RPMI7951 (cell line): ENCODE measurements around the gene ZNF317. TPM values are rescaled to one million over a fixed set of nuclear protein-coding genes. Genes with fewer than 3 reads are reported as not detected.

ENCODE experiments used
- DNase-seq: peaks from one replicate; pipeline ENCODE4 v3.0.0-alpha.2; 2012; ENCODE audit warnings: low read depth
- total RNA-seq: library from RNA; depleted of rRNA; stranded (reverse); fragments of >200 nt; shearing (Covaris generic); gene quantifications from 2 replicates; pipeline ENCODE4 v1.2.3, GENCODE V29; 2014; rRNA removed

The ZNF317 gene
- total RNA-seq = 14.0 and 15.3 TPM in 2 replicates

GRCh38 chr19:9140159-9140874 is at the start of gene ZNF317:
Gene ZNF317, plus strand, starts transcription at chr19:9140397. Its CDS starts 15,620 bp downstream, at chr19:9156017.
- peak; percentile 92 for DNase-seq

GRCh38 chr19:9107375-9107774 is 32.8 kb upstream of the ZNF317 start, which contains the start of gene OR7G2:
Gene OR7G2, minus strand, starts transcription at chr19:9107475. Its CDS starts 4,232 bp downstream, at chr19:9103243.
- no peak for DNase-seq

- DNase-seq = no peak
Observed at GRCh38 chr19:9109959-9110358, 30.2 kb upstream of the ZNF317 start.

- no peak for DNase-seq
Observed at GRCh38 chr19:9115307-9115813, 24.8 kb upstream of the ZNF317 start, which contains the start of gene OR7G1. Gene OR7G1, minus strand, starts transcription at chr19:9115763. Its CDS starts 0 bp downstream, at chr19:9115763.

DNA sequence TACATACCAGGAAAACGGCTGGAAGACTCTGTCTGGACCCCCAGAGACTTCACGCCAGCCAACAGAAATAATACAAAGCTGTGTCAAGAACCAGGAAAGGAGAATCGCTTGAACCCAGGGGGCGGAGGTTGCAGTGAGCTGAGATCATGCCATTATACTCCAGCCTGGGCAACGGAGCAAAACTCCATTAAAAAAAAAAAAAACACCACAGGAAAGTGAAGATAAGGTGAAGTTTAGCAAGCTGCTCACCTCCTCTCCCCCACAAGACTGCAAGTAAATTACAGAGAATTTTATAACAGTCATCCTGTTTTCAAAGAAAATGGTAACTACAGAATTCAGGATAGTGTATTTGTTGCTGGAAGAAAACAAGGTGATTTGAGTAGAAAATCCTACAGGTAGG is 23.6 kb upstream of the ZNF317 start:
- DNase-seq = no peak

- no peak for DNase-seq
Observed at GRCh38 chr19:9126900-9127405, 13.2 kb upstream of the ZNF317 start, which contains the start of gene OR7G3. Gene OR7G3, minus strand, starts transcription at chr19:9126950. Its CDS starts 0 bp downstream, at chr19:9126950.

DNA sequence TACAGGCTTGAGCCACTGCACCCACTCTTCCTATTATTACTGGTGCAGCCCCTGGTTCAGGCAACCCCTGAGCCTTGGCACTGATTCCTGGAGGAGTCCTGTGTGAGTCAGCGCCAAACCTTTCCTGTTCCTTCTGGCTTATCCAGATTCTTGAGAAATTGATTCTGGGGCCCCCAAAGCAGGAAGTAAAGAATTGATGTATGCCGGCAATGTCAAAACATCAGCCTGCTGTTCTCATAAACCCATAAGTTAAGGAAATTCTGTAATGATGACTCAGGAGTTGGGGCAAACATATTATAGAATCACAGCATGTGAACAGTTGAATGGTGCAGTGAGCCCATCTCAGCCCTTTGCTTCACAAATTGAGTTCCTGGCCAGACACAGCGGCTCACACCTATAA is 12.0 kb upstream of the ZNF317 start:
- peak; percentile 56 for DNase-seq

DNA sequence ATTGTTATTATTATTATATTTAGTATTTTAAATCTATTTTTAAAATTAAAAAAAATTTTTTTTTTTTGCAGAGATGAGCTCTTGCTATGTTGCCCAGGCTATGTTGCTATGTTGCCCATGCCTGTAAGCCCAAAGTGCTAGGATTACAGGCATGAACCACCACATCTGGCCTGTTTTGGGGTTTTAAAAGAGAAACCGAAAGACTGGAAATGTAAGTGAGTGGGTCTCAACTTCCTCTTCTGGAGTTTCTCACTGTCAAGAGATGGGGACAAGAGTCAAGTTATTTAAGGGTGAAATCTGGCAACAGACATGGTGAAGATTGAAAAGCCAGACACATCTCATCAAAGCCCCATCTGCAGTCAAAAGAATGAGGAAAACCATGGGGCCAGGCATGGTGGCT is 9.2 kb upstream of the ZNF317 start:
- peak; percentile 26 for DNase-seq

DNA sequence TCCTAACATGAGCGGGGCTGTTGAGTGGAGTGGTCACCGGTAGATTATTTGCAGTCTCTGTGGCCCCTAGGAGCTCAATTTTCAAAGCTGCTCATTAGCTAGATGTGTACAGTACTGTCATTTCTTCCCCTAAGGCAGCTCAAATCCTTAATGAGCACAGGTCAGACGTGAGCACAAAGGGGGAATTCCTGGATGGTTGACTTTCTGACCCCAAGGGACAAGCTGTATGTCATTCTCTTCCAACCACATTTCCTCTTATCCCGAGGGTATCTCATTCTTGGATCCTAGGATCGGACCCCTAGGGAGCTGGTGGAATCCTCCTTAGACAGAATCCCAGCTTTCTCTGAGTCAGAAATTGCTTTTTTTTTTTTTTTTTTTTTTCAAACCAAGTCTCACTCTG is 7.8 kb upstream of the ZNF317 start:
- peak; percentile 75 for DNase-seq

GRCh38 chr19:9139609-9140158 is 513 bp upstream of the ZNF317 start:
- peak; percentile 10 for DNase-seq

DNA sequence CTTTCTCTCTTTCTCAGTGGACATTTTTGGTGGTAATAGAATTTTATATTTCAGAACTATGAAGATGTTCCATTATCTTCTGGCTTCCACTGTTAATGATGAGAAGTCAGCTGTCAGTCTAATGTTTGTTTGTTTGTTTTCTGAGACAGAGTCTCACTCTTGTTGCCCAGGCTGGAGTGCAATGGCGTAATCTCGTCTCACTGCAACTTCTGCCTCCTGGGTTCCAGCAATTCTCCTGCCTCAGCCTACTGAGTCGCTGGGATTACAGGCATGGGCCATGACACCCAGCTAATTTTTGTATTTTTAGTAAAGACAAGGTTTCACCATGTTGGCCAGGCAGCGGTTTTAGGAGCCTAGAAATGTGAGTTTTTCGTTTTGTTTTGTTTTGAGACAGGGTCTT is 4.7 kb downstream of the ZNF317 start:
- DNase-seq = no peak

GRCh38 chr19:9146882-9147281 is 6.7 kb downstream of the ZNF317 start:
- DNase-seq = no peak

GRCh38 chr19:9148697-9149096 is 8.5 kb downstream of the ZNF317 start:
- no peak for DNase-seq

DNA sequence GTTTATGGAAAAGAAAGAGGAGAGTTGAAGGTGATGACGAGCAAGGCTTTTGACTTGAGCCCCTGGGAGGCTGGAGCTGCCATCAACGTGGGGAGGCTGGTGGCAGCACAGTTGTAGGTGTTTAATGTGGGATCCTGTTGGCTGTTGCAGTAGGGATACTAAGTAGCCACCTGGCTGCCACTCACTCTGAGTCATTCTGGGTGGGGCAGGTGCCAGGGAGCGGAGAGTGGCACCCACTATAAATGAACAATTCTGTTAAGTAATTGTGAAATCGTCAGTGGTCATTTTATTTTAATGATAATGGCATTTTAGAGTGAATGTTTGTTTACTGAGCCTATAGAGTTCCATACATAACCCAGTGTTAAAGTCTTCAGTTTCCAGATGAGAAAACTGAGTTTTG is 9.8 kb downstream of the ZNF317 start:
- DNase-seq = no peak

GRCh38 chr19:9150650-9151049 is 10.5 kb downstream of the ZNF317 start:
- no peak for DNase-seq

- DNase-seq = no peak
Observed at GRCh38 chr19:9151367-9151766, 11.2 kb downstream of the ZNF317 start.

DNA sequence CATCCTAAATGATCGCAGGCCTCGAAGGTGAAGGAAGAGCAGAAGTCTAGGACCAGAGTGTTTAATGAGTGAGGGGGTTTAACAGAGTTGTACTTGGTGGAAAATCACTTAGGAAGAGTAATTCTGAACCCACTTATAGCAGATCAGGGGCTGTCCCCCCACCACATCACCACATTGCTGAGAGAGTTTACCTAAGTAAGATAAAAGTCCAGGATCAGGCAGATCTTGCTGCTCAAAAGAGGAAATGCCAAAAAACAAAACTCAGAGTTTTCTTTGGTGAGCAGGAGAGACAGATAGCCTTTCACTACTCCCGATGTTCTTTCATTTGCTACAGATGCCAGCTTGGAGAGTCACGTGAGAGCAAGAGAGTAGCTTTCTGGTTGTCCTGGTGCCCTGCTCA is 15.4 kb downstream of the ZNF317 start:
- DNase-seq = no peak

DNA sequence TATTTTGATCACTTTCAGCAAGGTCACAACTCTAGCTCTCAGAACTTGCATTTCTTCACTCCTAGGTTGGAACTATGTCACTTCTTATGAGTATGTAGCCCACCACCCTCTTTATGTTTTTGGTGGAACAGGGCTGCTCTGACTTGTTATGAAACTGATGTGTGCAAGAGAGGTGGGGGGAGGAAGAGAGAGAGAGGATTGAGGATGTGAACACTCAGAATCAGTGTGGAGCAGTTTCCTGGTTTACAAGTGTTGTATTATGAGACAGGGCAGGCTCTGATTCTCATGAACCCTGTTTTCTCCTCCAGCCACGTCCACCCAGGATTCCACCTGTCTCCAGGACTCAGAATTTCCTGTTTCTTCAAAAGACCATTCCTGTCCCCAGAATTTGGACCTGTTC is 16.1 kb downstream of the ZNF317 start:
- no peak for DNase-seq

DNA sequence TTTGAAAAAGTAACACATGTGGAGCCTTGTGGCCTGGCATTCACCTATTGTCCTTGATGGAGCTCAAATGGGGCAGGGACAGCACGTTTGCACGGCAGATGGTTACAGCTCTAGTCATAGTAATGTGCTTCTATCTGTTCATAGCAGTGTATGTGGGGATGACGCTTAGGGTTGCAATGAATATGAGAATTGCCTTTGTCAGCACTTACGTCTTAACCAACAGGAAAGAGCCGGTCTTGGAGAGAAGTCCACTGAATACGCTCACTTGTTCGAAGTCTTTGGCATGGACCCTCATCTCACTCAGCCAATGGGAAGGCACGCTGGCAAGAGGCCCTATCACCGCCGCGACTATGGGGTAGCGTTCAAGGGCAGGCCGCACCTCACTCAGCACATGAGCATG is 19.7 kb downstream of the ZNF317 start:
- DNase-seq = no peak

- no peak for DNase-seq
Observed at GRCh38 chr19:9161427-9161826, 21.2 kb downstream of the ZNF317 start.

GRCh38 chr19:9165261-9165660 is 25.1 kb downstream of the ZNF317 start:
- no peak for DNase-seq

DNA sequence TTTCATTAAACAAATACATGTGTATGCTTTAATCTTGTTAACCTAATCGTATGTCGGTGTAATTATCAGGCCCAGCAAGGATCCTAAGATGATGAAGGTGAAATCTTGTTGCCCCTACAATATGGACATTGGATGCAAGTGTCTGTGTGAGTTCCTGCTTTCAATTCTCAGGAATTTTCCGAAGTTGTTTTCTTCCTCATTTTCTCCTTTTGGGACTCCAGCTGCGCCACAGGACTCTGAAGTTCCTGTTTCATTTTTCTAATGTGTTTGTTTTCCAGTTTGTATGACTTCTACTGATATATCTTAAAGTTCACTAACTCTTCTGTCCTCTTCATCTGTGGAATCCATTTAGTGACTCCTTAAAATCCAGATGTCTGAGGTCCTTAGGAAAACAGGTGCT is 26.6 kb downstream of the ZNF317 start:
- no peak for DNase-seq
